GM20431 (cell line): ENCODE measurements around the gene LSM5.
"Not testable (repeated sequence)": the region's sequence is repeated elsewhere in the genome, so short reads cannot be mapped to it uniquely, and the experiment has no call there.

Experiments
- in situ Hi-C: fragments of 300-500 bp; cut with MseI, MboI; formaldehyde crosslinking; loops from one replicate; pipeline ENCODE4 v1.15.0; 2020; ENCODE audit warnings: low sequenced_read_pairs; ENCODE audit not compliant: unreplicated experiment

LSM5 gene

GRCh38 chr7:32507414-32507813, 17.2 kb upstream of the LSM5 start:
- in situ Hi-C loops, result no loop called here

GRCh38 chr7:32506266-32507054, 16.3 kb upstream of the LSM5 start:
- in situ Hi-C loops, result no loop called here

- in situ Hi-C loops, result no loop called here
Measured at GRCh38 chr7:32502728-32503127, 12.5 kb upstream of the LSM5 start.

- in situ Hi-C loops, result no loop called here
Measured at GRCh38 chr7:32501522-32501921, 11.3 kb upstream of the LSM5 start.

GRCh38 chr7:32500922-32501341, 10.8 kb upstream of the LSM5 start:
- in situ Hi-C loops, result no loop called here

- in situ Hi-C loops, result not testable (repeated sequence)
Measured at GRCh38 chr7:32500216-32500615, 10.0 kb upstream of the LSM5 start.

- in situ Hi-C loops, result not testable (repeated sequence)
Measured at GRCh38 chr7:32499755-32500154, 9.6 kb upstream of the LSM5 start.

- in situ Hi-C loops, result no loop called here
Measured at GRCh38 chr7:32496052-32496813, 6.1 kb upstream of the LSM5 start.

GRCh38 chr7:32495298-32496051, 5.3 kb upstream of the LSM5 start, which contains the start of gene AVL9:
TSS of gene AVL9 (plus strand) at chr7:32495489. CDS start at chr7:32495710, 221 bp downstream.
- in situ Hi-C loops, result no loop called here

- in situ Hi-C loops, result no loop called here
Measured at GRCh38 chr7:32494946-32495297, 4.7 kb upstream of the LSM5 start.

- in situ Hi-C loops, result no loop called here
Measured at GRCh38 chr7:32489788-32490126, 423 bp downstream of the LSM5 start.

GRCh38 chr7:32481921-32482320, 8.3 kb downstream of the LSM5 start:
- in situ Hi-C loops, result no loop called here

GRCh38 chr7:32481176-32481575, 9.0 kb downstream of the LSM5 start:
- in situ Hi-C loops, result no loop called here

GRCh38 chr7:32479574-32480200, 10.5 kb downstream of the LSM5 start:
- in situ Hi-C loops, result no loop called here

- in situ Hi-C loops, result no loop called here
Measured at GRCh38 chr7:32477649-32477980, 12.6 kb downstream of the LSM5 start.

GRCh38 chr7:32476816-32477648, 13.1 kb downstream of the LSM5 start:
- in situ Hi-C loops, result no loop called here

- in situ Hi-C loops, result no loop called here
Measured at GRCh38 chr7:32474008-32474407, 16.2 kb downstream of the LSM5 start.

- in situ Hi-C loops, result no loop called here
Measured at GRCh38 chr7:32472015-32472414, 18.2 kb downstream of the LSM5 start.

GRCh38 chr7:32470871-32471270, 19.3 kb downstream of the LSM5 start:
- in situ Hi-C loops, result no loop called here

GRCh38 chr7:32470004-32470403, 20.2 kb downstream of the LSM5 start:
- in situ Hi-C loops, result not testable (repeated sequence)
